AG04450 (cell line): ENCODE measurements around the gene BCOR. TPM values are rescaled to one million over a fixed set of nuclear protein-coding genes. Genes with fewer than 3 reads are reported as not detected.

Experiments
- CTCF ChIA-PET: fragments of 300-600, 350-600 bp; formaldehyde crosslinking; extraction: SDS; loops from one replicate; lab custom pipeline; 2022; ENCODE audit warnings: antibody characterized with exemption, inconsistent platforms; lab: Charles Lee
- POLR2A ChIA-PET: fragments of 350-600 bp; formaldehyde crosslinking; extraction: SDS; loops from one replicate; lab custom pipeline; 2021; ENCODE audit warnings: antibody characterized with exemption, inconsistent platforms; lab: Yijun Ruan, JAX
- DNase-seq: peaks from one replicate; pipeline ENCODE4 v3.0.0-alpha.2; 2011; ENCODE audit warnings: low read depth, low spot score
- H3K27ac ChIP-seq: one replicate; pipeline ENCODE4 v1.5.1; 2012; ENCODE audit warnings: low read depth, low read length, control low read depth
- H3K27me3 ChIP-seq: one replicate; pipeline ENCODE4 v1.6.0; 2012; ENCODE audit warnings: low read length; ENCODE audit not compliant: control insufficient read depth, insufficient read depth
- H3K4me3 ChIP-seq: 2 replicates; pipeline ENCODE4 v1.5.1; 2011; ENCODE audit warnings: mild to moderate bottlenecking, low read depth, low read length, control low read depth
- H3K9me3 ChIP-seq: 2 replicates; pipeline ENCODE4 v1.5.1; 2012; ENCODE audit warnings: low read length; ENCODE audit not compliant: control insufficient read depth, insufficient read depth
- polyA minus RNA-seq: library from RNA; depleted of rRNA, polyadenylated mRNA; stranded (reverse); fragments of >200 nt; gene quantifications from 2 replicates; pipeline ENCODE4 v1.2.3, GENCODE V29; 2011; rRNA and poly(A)+ RNA removed
- polyA plus RNA-seq: library from polyadenylated mRNA; depleted of rRNA; stranded (reverse); fragments of >200 nt; gene quantifications from 2 replicates; pipeline ENCODE4 v1.2.3, GENCODE V29; 2011; rRNA removed
- TF ChIP-seq, protein P1 (sequence below): IDR thresholded peaks from 2 replicates; pipeline ENCODE4 v1.5.1; 2011; ENCODE audit warnings: low read depth, low read length, control low read depth, inconsistent platforms

BCOR gene
- polyA plus RNA-seq, result 5.4 and 8.6 TPM in 2 replicates
- 13.0 and 16.9 TPM in 2 replicates for polyA minus RNA-seq

DNA sequence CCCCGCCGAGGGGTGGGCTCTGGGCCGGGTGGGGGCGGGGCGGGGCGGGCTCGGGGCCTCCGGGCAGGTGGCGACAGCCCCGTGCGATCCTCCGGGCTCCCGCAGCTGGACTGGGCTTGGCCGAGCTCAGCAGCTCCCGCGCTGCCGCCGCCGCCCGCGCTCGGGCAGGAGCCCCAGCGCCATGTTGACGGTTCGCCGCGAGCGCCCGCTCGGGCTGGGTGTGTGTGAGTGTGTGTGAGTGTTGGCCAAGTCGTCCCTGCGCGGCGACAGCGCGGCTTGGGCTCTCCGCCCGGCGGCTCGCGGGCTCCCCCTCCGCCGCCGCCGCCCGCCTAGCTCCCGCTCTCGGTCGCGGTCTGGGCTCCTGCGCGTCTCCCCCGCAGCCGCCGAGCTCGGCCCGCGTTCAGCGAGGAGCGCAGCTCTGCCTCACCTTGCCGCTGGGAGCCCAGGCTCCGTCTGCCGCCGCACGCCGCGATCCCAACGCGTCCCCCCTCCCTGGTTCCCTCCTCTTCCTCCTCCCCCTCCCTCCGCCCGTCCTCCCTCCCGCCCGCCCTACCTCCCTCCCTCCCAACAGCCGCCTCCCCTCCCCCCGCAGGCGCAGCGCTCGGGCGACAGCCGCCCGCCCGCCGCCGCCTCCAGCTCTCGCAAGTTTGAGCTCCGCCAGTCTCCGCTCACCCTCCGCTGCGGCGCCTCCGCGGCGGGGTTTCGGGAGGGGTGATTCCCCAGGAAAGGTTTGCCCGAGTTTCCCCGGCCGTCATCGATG, at the start of gene BCOR:
TSS of gene BCOR (minus strand) at position 455 of the 760 bp plus-strand sequence. CDS start 20,029 bp downstream, outside the sequence.
- no peaks in the 10 kb centered on the region; the same call in 1 of the 2 replicates for H3K9me3 ChIP-seq
- DNase-seq, result no peak
- H3K4me3 ChIP-seq, result peak within 1 kb of the TSS; percentile 62
- no peaks in the 10 kb centered on the region for H3K27me3 ChIP-seq
- TF ChIP-seq, protein P1, sequence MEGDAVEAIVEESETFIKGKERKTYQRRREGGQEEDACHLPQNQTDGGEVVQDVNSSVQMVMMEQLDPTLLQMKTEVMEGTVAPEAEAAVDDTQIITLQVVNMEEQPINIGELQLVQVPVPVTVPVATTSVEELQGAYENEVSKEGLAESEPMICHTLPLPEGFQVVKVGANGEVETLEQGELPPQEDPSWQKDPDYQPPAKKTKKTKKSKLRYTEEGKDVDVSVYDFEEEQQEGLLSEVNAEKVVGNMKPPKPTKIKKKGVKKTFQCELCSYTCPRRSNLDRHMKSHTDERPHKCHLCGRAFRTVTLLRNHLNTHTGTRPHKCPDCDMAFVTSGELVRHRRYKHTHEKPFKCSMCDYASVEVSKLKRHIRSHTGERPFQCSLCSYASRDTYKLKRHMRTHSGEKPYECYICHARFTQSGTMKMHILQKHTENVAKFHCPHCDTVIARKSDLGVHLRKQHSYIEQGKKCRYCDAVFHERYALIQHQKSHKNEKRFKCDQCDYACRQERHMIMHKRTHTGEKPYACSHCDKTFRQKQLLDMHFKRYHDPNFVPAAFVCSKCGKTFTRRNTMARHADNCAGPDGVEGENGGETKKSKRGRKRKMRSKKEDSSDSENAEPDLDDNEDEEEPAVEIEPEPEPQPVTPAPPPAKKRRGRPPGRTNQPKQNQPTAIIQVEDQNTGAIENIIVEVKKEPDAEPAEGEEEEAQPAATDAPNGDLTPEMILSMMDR, result no peak
- POLR2A ChIA-PET, result interaction anchor here (0.7 to 0.9 kb wide), 5 partner anchors 10 to 200 kb away, joined by 3 to 4 read pairs (median 3); no protein-coding TSS in a partner anchor
- no peak within 1 kb of the TSS for H3K27ac ChIP-seq
- CTCF ChIA-PET, result interaction anchor here (0.7 to 1.1 kb wide), 2 partner anchors 9 to 11 kb away, joined by 3 to 5 read pairs; no protein-coding TSS in a partner anchor

DNA sequence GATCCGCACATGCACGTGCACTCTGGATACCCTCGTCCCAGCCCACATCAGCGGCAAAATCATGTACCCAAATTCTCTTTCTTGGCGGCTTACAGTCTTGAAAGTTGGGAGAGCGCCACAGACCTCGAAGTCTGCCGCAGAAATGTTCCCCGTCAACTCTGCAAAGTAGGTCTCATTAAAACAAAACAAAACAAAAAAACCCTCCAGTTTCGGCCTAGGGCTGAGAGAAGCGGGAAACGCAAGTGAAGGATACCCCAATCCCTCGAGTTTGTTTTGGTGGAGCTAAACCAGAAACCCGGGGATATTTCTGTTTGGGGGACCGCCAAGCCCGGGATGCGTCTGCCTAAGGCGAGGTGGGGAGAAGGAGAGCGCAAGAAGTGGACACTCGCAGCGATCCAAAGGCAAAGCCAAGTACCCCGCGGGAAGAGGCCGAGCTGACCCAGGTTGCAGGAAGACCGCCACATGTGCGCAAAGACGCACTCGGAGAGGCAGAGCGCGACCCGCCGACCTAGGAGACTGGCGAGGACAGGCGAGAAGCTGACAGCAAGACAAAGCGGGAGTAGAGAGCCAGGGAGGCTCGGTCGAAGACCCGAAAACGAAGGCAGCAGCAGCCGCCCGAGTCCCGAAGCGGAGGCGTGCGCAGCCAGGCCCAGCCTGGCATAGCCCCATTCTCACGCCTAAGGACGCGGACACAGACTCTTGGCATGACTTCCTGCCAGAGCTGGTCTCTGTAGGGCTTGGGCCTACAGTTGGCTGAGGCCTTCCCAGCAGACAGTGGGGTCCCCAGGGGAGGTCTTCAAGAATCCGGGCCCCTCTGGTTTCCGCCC, 49.6 kb upstream of the BCOR start:
- TF ChIP-seq, protein P1, result no peak
- ChIA-PET POLR2A (no interaction called here), CTCF (no interaction called here)
- DNase-seq, result no peak
- H3K4me3 ChIP-seq, result no peak overlapping the region
- no peaks in the 10 kb centered on the region; the same call in 1 of the 2 replicates for H3K9me3 ChIP-seq
- no peak overlapping the region for H3K27ac ChIP-seq
- no peaks in the 10 kb centered on the region for H3K27me3 ChIP-seq

DNA sequence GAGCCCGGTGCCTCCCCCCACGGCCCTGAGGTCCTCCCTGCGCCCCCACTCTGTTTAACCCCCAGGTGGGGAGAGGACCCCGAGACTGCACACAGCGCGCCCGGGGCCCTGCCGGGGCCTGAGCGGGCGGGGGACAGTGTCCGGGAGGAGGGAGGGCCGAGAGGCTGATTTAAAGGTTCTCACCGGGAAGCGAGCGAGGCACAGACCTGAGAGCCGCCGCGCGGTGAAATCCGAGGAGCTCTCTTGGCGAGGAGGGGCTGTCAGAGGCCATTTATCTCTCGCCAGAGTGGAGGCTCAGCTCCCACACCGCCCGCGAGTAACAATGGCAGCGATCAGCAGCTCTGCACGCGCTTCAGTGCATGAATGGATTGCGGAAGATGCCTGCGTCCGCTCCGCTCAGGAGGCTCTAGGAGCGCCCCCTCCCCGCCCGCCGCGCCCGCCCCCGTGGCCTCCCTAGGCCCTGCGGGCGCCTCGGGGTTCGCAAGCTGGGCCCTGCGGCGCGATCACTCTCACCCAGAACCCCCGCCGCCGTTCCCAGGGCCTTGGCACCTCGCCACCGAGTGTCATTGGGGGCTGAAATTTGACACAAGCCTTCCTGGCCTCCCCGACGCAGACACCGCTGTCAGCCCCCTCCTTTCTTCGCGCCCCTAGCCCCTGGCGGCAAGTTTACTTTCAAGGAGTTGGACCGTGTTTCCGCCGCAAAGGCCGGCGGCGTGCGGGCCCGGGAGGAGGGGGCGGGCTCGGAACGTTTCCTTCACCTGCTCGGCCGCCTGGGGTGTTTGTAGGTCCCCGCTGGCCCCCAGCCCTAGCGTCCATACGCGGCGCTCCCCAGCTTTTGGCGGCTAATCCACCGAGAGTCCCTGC, 48.7 kb upstream of the BCOR start:
- TF ChIP-seq, protein P1, result no peak
- H3K9me3 ChIP-seq, result no peaks in the 10 kb centered on the region; the same call in 1 of the 2 replicates
- H3K27me3 ChIP-seq, result no peaks in the 10 kb centered on the region
- ChIA-PET POLR2A (interaction anchor here (0.8 kb wide), 1 partner anchor 36 kb away, joined by 3 read pairs; no protein-coding TSS in a partner anchor), CTCF (no interaction called here)
- H3K27ac ChIP-seq, result no peak overlapping the region
- peak overlapping the region; percentile 55 for H3K4me3 ChIP-seq
- DNase-seq, result no peak

DNA sequence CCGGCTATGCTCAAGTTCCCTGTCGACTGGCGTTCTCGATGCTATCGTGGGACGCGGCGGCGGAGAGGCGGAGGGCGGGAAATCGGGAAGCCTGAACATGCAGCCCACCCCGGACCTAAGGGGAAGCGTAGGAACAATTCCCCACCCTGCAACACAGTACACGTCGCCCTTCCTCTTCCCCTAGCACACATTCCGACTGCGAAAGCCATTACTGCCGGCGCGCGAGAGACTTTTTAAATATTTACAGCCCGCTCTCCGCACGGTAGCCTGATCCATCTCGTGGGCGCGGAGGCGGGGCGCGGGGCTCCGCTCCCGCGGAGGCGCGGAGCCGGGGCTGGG, 48.1 kb upstream of the BCOR start:
- Histone ChIP-seq H3K4me3 (peak overlapping the region; percentile 55), H3K27ac (no peak overlapping the region), H3K9me3 (no peaks in the 10 kb centered on the region; the same call in 1 of the 2 replicates), H3K27me3 (no peaks in the 10 kb centered on the region)
- ChIA-PET CTCF (no interaction called here), POLR2A (no interaction called here)
- DNase-seq, result no peak
- TF ChIP-seq, protein P1, result no peak
